CD4-positive, CD25-positive, alpha-beta regulatory T cell (primary cell): ENCODE measurements around the gene EGFLAM. TPM values are rescaled to one million over a fixed set of nuclear protein-coding genes. Genes with fewer than 3 reads are reported as not detected.

ENCODE experiments used
- ATAC-seq, 2 donors: fragments of 150-1000 bp; cut with Tn5 transposase; one replicate each; pipeline ENCODE4 v1.10.0; 2021; ENCODE audit warnings: low read depth in 2 of 2, moderate number of reproducible peaks in 2 of 2, moderate library complexity in 1 of 2
- DNase-seq, 3 donors: peaks; one replicate each; pipeline versions ENCODE4 v3.0.0 to v3.0.0-alpha.2; 2012 to 2022; ENCODE audit warnings: mixed read lengths in 1 of 3
- H3K27ac ChIP-seq: one replicate; pipeline ENCODE4 v1.7.0; 2013; ENCODE audit warnings: mild to moderate bottlenecking, low read length; ENCODE audit not compliant: insufficient read depth, poor library complexity, severe bottlenecking
- H3K27me3 ChIP-seq: one replicate; pipeline ENCODE4 v1.7.0; 2013; ENCODE audit warnings: low read length; ENCODE audit not compliant: control insufficient read depth, insufficient read depth
- H3K36me3 ChIP-seq: one replicate; pipeline ENCODE4 v1.7.0; 2013; ENCODE audit warnings: mild to moderate bottlenecking, low read length, moderate library complexity; ENCODE audit not compliant: control insufficient read depth, insufficient read depth
- H3K4me1 ChIP-seq: 2 replicates; pipeline ENCODE4 v1.7.0; 2013; ENCODE audit warnings: mild to moderate bottlenecking, low read length; ENCODE audit not compliant: insufficient read depth, control insufficient read depth, poor library complexity, severe bottlenecking
- H3K4me3 ChIP-seq: one replicate; pipeline ENCODE4 v1.7.0; 2013; ENCODE audit warnings: low read depth, mild to moderate bottlenecking, low read length, moderate library complexity
- H3K9me3 ChIP-seq, 2 experiments: 1 replicate in 1 of 2; 2 replicates in 1 of 2; pipeline ENCODE4 v1.7.0; 2013; ENCODE audit warnings: low read length in 2 of 2, mild to moderate bottlenecking in 1 of 2, moderate library complexity in 1 of 2; ENCODE audit not compliant: control insufficient read depth in 2 of 2
- H3K27ac Mint-ChIP-seq, 3 donors: one replicate each; pipeline ENCODE4 v1.8.0; 2020 to 2022; ENCODE audit warnings: mild to moderate bottlenecking in 3 of 3, mixed read lengths in 3 of 3, moderate library complexity in 2 of 3
- H3K27me3 Mint-ChIP-seq: one replicate; pipeline ENCODE4 v1.8.0; 2022; ENCODE audit warnings: mild to moderate bottlenecking, mixed read lengths
- H3K36me3 Mint-ChIP-seq: one replicate; pipeline ENCODE4 v1.8.0; 2020; ENCODE audit warnings: mixed read lengths
- H3K4me1 Mint-ChIP-seq, 4 donors: one replicate each; pipeline ENCODE4 v1.8.0; 2020 to 2022; ENCODE audit warnings: mixed read lengths in 4 of 4, mild to moderate bottlenecking in 1 of 4
- H3K4me3 Mint-ChIP-seq, 4 donors: one replicate each; pipeline ENCODE4 v1.8.0; 2020 to 2022; ENCODE audit warnings: mild to moderate bottlenecking in 4 of 4, mixed read lengths in 4 of 4, moderate library complexity in 3 of 4
- H3K9me3 Mint-ChIP-seq, 7 donors: one replicate each; pipeline ENCODE4 v1.8.0; 2020 to 2022; ENCODE audit warnings: mixed read lengths in 7 of 7, mild to moderate bottlenecking in 3 of 7, moderate library complexity in 2 of 7
- polyA plus RNA-seq, 4 donors: library from polyadenylated mRNA; unstranded; fragments of 300-500 nt; fragmentation: Illumina TruSeq; gene quantifications; one replicate each; pipeline ENCODE4 v1.2.3, GENCODE V29; 2021
- total RNA-seq: library from RNA; stranded (reverse); gene quantifications from one replicate; pipeline ENCODE4 v1.2.3, GENCODE V29; 2022

Gene EGFLAM
- total and polyA plus RNA-seq, 5 donors from 2014 or later = not detected

DNA sequence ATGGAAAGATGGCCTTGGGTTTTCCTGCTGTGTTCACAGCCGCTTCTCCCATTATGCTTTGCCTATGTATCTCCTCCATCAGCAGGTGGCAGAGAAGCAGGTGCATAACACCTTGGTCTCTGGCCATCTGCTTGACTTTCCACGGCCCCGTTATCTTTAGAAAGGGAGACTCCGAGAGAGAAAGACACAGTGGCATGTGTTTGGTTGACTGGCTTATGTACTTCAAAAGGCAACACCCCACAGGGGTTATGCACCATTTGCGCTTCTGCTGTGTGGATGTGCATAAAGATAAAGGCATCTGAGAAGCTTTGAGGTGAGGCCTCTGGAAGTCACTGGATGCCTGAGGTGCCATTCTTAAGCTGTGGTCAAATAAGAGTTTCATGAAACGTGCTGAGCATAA, 138.4 kb downstream of the EGFLAM start:
- H3K4me1 Mint-ChIP-seq = no peaks in the 10 kb centered on the region
- Histone ChIP-seq H3K4me1 (no peaks in the 10 kb centered on the region), H3K27me3 (peaks cover 5% of the 10 kb centered on the region), H3K4me3 (no peak overlapping the region), H3K36me3 (no peaks in the 10 kb centered on the region), H3K9me3 (no peaks in the 10 kb centered on the region), H3K27ac (no peak overlapping the region)
- no peaks in the 10 kb centered on the region for H3K36me3 Mint-ChIP-seq
- no peak overlapping the region for H3K27ac Mint-ChIP-seq
- H3K27me3 Mint-ChIP-seq = peaks cover 16% of the 10 kb centered on the region
- DNase-seq (no peak), ATAC-seq (no peak)
- no peak overlapping the region for H3K4me3 Mint-ChIP-seq
- peaks cover 0 to 5% (median 0%) of the 10 kb centered on the region in 7 donors for H3K9me3 Mint-ChIP-seq

GRCh38 chr5:38400365-38400764, 142.0 kb downstream of the EGFLAM start:
- H3K4me1 ChIP-seq = no peaks in the 10 kb centered on the region
- H3K9me3 Mint-ChIP-seq = peaks cover 0 to 3% (median 0%) of the 10 kb centered on the region in 7 donors
- H3K4me1 Mint-ChIP-seq = no peaks in the 10 kb centered on the region

DNA sequence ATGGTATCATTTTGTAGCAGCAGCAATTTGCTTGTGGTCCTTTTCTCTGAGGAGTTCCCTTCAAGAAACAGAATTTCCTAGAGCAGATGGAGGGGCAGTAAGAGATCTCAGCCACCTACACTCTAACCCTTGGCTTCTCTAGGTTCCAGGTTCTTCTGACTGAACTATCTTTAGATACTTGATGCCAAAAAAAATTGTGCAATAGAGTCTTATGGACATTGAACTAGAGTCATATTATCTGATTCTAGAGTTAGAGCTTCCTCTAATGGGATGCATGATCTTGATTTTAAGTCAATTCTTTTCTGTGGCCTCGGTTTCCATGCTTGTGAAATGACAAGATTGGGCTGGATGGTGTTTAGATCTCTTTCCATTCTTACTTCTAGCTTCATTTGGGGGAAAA, 142.8 kb downstream of the EGFLAM start:
- Histone ChIP-seq H3K4me1 (no peaks in the 10 kb centered on the region), H3K9me3 (no peaks in the 10 kb centered on the region), H3K27me3 (peaks cover 2% of the 10 kb centered on the region), H3K4me3 (no peak overlapping the region), H3K27ac (no peak overlapping the region), H3K36me3 (no peaks in the 10 kb centered on the region)
- no peak for DNase-seq
- Mint-ChIP-seq H3K4me1 (no peaks in the 10 kb centered on the region), H3K4me3 (no peak overlapping the region), H3K9me3 (peaks cover 0 to 2% (median 0%) of the 10 kb centered on the region in 7 donors), H3K36me3 (no peaks in the 10 kb centered on the region), H3K27ac (no peak overlapping the region), H3K27me3 (peaks cover 21% of the 10 kb centered on the region)
- no peak for ATAC-seq

More at GRCh38 chr5:38400365-38400764, 142.0 kb downstream of the EGFLAM start:
- Histone ChIP-seq H3K4me3 (no peak overlapping the region), H3K36me3 (no peaks in the 10 kb centered on the region), H3K27me3 (peaks cover 3% of the 10 kb centered on the region), H3K9me3 (no peaks in the 10 kb centered on the region), H3K27ac (no peak overlapping the region)
- no peaks in the 10 kb centered on the region for H3K36me3 Mint-ChIP-seq
- DNase-seq = no peak
- no peak overlapping the region for H3K27ac Mint-ChIP-seq
- H3K27me3 Mint-ChIP-seq = peaks cover 17% of the 10 kb centered on the region
- no peak overlapping the region for H3K4me3 Mint-ChIP-seq
- no peak for ATAC-seq

- peaks cover 2% of the 10 kb centered on the region for H3K27me3 ChIP-seq
- DNase-seq (no peak), ATAC-seq (no peak)
- Mint-ChIP-seq H3K4me3 (no peak overlapping the region), H3K27ac (no peak overlapping the region), H3K4me1 (no peaks in the 10 kb centered on the region), H3K27me3 (peaks cover 22% of the 10 kb centered on the region), H3K36me3 (no peaks in the 10 kb centered on the region), H3K9me3 (peaks cover 0 to 2% (median 0%) of the 10 kb centered on the region in 7 donors)
- no peaks in the 10 kb centered on the region for H3K36me3 ChIP-seq
- H3K4me3 ChIP-seq = no peak overlapping the region
- no peak overlapping the region for H3K27ac ChIP-seq
- H3K4me1 ChIP-seq = no peaks in the 10 kb centered on the region
- H3K9me3 ChIP-seq = no peaks in the 10 kb centered on the region
Observed at GRCh38 chr5:38403406-38403805, 145.0 kb downstream of the EGFLAM start.

GRCh38 chr5:38403877-38404635, 145.7 kb downstream of the EGFLAM start:
- Mint-ChIP-seq H3K4me3 (no peak overlapping the region), H3K27me3 (peaks cover 22% of the 10 kb centered on the region), H3K27ac (no peak overlapping the region)

GRCh38 chr5:38404667-38405276, 146.4 kb downstream of the EGFLAM start:
- ATAC-seq = no peak
- Histone ChIP-seq H3K4me1 (no peaks in the 10 kb centered on the region), H3K4me3 (no peak overlapping the region), H3K36me3 (no peaks in the 10 kb centered on the region), H3K27ac (no peak overlapping the region), H3K27me3 (peaks cover 2% of the 10 kb centered on the region), H3K9me3 (no peaks in the 10 kb centered on the region)
- Mint-ChIP-seq H3K27me3 (peaks cover 22% of the 10 kb centered on the region), H3K4me3 (no peak overlapping the region), H3K27ac (no peak overlapping the region), H3K4me1 (no peaks in the 10 kb centered on the region), H3K36me3 (no peaks in the 10 kb centered on the region), H3K9me3 (peaks cover 0 to 3% (median 0%) of the 10 kb centered on the region in 7 donors)
- DNase-seq = peak in 1 of 3 donors; percentile 14

More at GRCh38 chr5:38403877-38404635, 145.7 kb downstream of the EGFLAM start:
- no peaks in the 10 kb centered on the region for H3K4me1 ChIP-seq
- H3K27me3 ChIP-seq = peaks cover 2% of the 10 kb centered on the region
- no peaks in the 10 kb centered on the region for H3K4me1 Mint-ChIP-seq
- ATAC-seq (no peak), DNase-seq (no peak)
- H3K27ac ChIP-seq = no peak overlapping the region
- no peaks in the 10 kb centered on the region for H3K36me3 Mint-ChIP-seq
- no peak overlapping the region for H3K4me3 ChIP-seq
- no peaks in the 10 kb centered on the region for H3K9me3 ChIP-seq
- H3K9me3 Mint-ChIP-seq = peaks cover 0 to 3% (median 0%) of the 10 kb centered on the region in 7 donors
- H3K36me3 ChIP-seq = no peaks in the 10 kb centered on the region

DNA sequence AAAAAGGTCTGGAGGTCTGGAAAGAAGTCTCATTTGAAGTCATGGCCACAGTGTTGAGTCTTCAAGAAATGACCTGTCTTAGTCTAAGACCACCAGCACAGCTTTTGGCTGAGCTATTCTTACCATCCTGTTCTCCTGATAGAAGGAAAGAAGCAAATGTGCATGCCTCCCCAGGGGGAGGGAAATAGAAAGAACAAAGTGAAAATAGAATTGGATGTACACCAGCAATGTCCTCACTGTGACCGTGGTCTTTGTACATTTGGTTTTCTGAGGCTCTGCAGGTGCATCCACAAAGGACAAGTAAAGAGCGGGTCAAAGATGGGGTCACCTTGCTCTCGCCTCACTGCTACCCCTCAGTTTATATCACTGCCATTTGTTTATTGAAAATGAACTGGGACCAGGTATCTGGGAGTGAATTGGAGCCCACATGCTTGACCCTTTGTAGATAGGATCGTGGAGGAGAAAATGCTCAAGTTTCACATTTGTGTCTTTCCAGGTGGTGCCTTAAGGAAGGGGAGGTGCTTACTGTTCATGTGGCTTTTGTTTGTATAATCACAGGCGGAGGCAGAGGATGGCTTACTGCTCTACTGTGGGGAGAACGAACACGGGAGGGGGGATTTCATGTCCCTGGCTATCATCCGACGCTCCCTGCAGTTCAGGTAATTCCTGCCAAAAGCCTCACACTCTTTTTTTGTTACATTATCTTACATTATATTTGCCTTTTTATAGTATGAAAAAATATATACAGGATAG, 150.3 kb downstream of the EGFLAM start:
- H3K4me3 Mint-ChIP-seq = no peak overlapping the region
- no peaks in the 10 kb centered on the region for H3K4me1 Mint-ChIP-seq
- Histone ChIP-seq H3K4me3 (no peak overlapping the region), H3K4me1 (no peaks in the 10 kb centered on the region), H3K9me3 (no peaks in the 10 kb centered on the region), H3K36me3 (no peaks in the 10 kb centered on the region), H3K27ac (no peak overlapping the region), H3K27me3 (peaks cover 2% of the 10 kb centered on the region)
- no peak for DNase-seq
- peaks cover 0 to 3% (median 0%) of the 10 kb centered on the region in 7 donors for H3K9me3 Mint-ChIP-seq
- no peak overlapping the region for H3K27ac Mint-ChIP-seq
- ATAC-seq = no peak
- peaks cover 11% of the 10 kb centered on the region for H3K27me3 Mint-ChIP-seq
- H3K36me3 Mint-ChIP-seq = no peaks in the 10 kb centered on the region
